Fibroblast of mammary gland (primary cell): ENCODE results near the gene RAG2.

Source experiments
- DNase-seq: peaks from one replicate; pipeline ENCODE4 v3.0.0-alpha.2; 2010; ENCODE audit warnings: low read depth
- H3K4me3 ChIP-seq: 2 replicates; pipeline ENCODE4 v1.5.1; 2011; ENCODE audit warnings: low read depth, mild to moderate bottlenecking, low read length, moderate library complexity; ENCODE audit not compliant: control insufficient read depth
- CTCF ChIP-seq: conservative IDR thresholded peaks from 2 replicates; pipeline ENCODE4 v1.5.1; 2011; ENCODE audit warnings: low read depth, low read length, inconsistent platforms; ENCODE audit not compliant: control insufficient read depth, insufficient read depth

Gene RAG2

DNA sequence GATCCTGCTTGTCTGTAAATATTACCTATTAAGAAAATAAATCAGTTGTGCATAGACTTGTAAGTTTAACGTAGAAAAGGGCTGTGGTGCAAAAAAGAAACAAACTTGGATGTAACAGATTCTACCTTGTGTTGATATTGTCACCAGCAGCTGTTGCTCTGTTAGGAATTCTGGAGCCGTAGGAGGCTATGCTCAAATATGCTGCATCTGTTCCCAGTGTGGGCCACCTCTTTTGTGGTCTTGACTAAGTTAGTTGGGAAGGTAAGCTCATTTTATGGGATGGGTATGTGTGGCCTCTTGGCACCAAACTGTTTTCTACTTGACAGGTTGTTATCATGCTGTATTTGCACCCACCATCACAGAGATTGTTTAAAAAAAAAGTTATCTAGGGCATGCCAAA, 29.4 kb upstream of the RAG2 start:
- no peak overlapping the region for H3K4me3 ChIP-seq
- TF ChIP-seq CTCF: no peak
- no peak for DNase-seq

- TF ChIP-seq CTCF: no peak
- no peak for DNase-seq
Measured at GRCh38 chr11:36627006-36627405, 29.0 kb upstream of the RAG2 start.

DNA sequence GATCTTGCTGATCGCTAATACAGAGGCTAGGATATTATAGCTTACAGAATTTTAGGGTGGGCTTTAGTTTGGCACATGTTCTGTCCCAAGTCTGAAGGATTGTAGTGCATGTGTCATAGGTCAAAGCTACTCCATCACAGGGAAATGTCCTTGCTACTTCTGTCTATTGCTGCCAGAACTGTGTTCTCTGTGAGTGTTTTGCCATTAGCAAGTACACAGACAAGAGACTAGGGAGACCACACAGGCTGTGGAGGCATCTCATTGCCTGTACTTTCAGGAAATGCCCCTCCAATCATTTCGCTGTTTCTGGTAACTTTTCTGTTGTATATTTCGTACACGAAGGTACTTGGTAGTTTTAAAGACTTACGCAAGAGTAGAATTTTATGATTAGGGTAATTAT, 25.5 kb upstream of the RAG2 start:
- no peak for TF ChIP-seq CTCF
- no peak for DNase-seq
- H3K4me3 ChIP-seq: no peak overlapping the region

More at GRCh38 chr11:36627006-36627405, 29.0 kb upstream of the RAG2 start:
- H3K4me3 ChIP-seq: no peak overlapping the region

- no peak overlapping the region for H3K4me3 ChIP-seq
- DNase-seq: peak; percentile 21
Measured at GRCh38 chr11:36622431-36623136, 24.5 kb upstream of the RAG2 start.

GRCh38 chr11:36620246-36620645, 22.2 kb upstream of the RAG2 start:
- no peak for TF ChIP-seq CTCF
- DNase-seq: no peak
- H3K4me3 ChIP-seq: no peak overlapping the region

More at GRCh38 chr11:36622431-36623136, 24.5 kb upstream of the RAG2 start:
- peak; percentile 35 for TF ChIP-seq CTCF

DNA sequence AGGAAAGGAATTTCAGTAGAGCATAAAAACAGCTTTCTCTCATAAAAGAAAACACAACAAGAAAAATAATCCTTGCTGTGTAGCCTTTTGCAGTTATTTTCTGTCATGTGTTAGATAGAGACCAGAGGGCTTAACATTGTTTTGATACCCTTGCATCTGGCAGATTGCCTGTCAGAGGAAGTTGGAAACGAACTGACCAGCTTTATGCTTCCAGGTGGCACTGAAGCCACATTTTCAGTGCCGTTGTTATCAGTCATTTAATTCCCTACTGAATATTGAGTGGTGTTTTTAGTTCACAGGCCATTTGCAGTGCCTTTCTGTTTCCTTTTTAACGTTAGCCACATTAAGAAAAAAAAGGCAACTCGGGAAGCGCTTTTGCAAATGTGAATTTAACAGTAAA, 21.5 kb upstream of the RAG2 start:
- DNase-seq: no peak
- TF ChIP-seq CTCF: no peak
- H3K4me3 ChIP-seq: no peak overlapping the region
